GM19023 (cell line): ENCODE measurements around the gene RYR1.
"Not testable (repeated sequence)": the region's sequence is repeated elsewhere in the genome, so short reads cannot be mapped to it uniquely, and the experiment has no call there.

Experiments used
- ATAC-seq: cut with Tn5 transposase; IDR thresholded peaks from one replicate; pipeline ENCODE4 v1.9.1; 2021; ENCODE audit warnings: mild to moderate bottlenecking, moderate library complexity; ENCODE audit not compliant: unreplicated experiment

Gene RYR1

DNA sequence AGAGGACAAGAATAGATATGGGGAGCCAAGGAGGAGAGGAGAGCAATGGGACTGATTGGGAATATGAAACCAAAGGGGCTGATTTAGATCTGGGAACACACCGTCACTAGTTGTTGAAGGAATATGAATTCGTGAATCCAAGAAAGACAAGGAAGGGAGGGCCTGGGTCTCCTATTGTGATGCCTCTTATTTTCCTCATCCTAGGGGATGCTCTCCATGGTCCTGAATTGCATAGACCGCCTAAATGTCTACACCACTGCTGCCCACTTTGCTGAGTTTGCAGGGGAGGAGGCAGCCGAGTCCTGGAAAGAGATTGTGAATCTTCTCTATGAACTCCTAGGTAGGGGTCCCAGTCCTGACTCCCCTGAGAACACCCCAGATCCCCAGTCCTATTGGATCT lies 21.5 kb downstream of the RYR1 start:
- ATAC-seq = no peak

DNA sequence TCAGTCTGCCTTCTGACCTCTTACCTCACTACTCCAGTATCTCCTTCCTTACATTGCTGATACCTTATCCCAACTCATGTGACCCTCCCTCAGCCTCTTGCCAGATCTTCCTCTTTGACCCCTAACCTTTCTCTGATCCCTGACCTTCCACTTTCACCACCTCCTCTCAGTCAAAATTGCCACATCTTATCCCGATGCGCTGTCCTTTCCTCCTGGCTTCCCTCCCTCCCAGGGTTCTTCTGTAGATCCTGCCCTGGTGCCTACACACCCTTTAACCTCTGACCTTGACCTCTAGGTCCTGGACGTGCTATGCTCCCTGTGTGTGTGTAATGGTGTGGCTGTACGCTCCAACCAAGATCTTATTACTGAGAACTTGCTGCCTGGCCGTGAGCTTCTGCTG lies 23.7 kb downstream of the RYR1 start:
- no peak for ATAC-seq

DNA sequence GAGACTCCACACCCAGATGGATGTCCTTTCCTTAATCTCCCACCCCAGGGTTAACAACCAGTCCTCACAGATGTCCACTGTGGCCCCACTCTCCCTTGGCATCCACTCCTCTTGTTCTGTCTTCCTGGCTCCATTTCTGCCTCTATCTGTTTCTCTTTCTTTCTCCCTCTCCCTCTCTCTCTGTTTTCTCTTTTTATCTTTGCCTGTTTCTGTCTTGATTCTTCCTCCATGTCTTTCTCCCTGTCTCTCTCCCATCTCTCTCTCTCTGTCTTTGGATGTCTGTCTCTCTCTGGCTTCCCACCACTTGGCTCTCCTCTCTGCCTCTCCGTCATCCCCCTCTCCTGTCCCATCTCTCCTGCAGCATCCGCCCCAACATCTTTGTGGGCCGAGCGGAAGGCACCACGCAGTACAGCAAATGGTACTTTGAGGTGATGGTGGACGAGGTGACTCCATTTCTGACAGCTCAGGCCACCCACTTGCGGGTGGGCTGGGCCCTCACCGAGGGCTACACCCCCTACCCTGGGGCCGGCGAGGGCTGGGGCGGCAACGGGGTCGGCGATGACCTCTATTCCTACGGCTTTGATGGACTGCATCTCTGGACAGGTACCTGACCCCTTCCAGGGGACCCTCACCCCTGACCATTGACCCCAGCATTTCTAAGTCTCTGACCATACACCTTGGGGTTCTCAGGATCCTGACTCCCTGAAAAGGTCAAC lies 24.4 kb downstream of the RYR1 start:
- no peak for ATAC-seq

DNA sequence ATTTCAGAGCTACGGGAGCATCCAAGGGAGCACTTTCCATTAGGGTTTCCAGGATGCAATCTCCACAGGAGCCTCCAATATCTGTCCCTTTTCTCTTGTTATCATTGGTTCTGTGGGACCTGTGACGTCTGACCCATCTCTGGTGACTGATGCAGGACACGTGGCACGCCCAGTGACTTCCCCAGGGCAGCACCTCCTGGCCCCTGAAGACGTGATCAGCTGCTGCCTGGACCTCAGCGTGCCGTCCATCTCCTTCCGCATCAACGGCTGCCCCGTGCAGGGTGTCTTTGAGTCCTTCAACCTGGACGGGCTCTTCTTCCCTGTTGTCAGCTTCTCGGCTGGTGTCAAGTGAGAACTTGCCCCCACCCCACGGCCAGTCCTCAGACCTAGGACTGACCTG lies 25.5 kb downstream of the RYR1 start:
- no peak for ATAC-seq

DNA sequence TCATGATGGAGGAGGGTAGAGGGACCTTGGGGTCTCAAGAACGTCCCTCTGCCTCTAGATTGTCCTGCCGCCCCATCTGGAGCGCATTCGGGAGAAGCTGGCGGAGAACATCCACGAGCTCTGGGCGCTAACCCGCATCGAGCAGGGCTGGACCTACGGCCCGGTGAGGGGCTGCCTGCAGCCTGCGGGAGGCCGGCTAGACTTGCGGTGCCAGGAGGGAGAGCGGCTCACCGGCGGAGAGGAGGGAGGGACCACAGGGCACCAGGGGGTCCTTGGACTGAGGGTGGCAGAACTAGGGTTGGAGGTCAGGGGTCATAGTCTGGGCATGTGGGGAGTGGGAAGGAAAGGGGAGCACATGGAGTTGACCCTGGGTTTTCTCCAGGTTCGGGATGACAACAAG lies 29.9 kb downstream of the RYR1 start:
- no peak for ATAC-seq

DNA sequence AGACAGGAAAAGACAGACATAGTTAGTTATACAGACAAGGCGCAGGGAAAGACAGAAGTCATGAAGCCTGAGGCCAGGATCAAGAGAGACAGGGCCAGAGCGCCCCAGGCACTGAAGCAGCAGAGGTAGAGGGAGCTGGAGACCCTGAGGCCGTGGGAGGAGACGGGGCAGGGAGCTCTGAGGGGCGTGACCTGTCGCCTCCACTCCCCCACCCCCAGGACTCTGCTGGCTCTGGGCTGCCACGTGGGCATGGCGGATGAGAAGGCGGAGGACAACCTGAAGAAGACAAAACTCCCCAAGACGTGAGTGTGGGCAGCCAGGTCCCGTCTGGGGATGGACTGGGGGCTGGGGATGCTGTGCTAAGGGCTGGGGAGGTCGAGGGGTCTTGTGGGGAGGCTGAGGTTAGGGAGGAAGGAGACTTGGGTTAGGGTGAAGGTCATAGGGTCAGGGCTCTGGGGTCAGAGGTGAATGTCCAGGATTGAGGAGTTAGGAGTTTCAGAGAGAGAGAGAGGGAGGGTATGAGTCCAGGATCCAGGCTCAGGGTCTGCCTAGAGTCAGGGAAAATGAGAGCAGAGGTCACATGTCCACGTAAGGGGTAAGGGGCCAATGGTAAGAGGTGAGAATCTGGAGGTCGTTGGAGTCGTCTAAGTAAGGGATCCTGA lies 31.1 kb downstream of the RYR1 start:
- ATAC-seq = no peak

DNA sequence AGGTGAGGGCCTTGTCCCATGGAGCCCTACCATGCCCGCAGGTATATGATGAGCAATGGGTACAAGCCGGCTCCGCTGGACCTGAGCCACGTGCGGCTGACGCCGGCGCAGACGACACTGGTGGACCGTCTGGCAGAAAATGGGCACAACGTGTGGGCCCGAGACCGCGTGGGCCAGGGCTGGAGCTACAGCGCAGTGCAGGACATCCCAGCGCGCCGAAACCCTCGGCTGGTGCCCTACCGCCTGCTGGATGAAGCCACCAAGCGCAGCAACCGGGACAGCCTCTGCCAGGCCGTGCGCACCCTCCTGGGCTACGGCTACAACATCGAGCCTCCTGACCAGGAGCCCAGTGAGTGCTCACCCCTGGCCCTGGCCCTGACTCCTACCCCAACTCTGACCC lies 32.6 kb downstream of the RYR1 start:
- ATAC-seq = no peak

DNA sequence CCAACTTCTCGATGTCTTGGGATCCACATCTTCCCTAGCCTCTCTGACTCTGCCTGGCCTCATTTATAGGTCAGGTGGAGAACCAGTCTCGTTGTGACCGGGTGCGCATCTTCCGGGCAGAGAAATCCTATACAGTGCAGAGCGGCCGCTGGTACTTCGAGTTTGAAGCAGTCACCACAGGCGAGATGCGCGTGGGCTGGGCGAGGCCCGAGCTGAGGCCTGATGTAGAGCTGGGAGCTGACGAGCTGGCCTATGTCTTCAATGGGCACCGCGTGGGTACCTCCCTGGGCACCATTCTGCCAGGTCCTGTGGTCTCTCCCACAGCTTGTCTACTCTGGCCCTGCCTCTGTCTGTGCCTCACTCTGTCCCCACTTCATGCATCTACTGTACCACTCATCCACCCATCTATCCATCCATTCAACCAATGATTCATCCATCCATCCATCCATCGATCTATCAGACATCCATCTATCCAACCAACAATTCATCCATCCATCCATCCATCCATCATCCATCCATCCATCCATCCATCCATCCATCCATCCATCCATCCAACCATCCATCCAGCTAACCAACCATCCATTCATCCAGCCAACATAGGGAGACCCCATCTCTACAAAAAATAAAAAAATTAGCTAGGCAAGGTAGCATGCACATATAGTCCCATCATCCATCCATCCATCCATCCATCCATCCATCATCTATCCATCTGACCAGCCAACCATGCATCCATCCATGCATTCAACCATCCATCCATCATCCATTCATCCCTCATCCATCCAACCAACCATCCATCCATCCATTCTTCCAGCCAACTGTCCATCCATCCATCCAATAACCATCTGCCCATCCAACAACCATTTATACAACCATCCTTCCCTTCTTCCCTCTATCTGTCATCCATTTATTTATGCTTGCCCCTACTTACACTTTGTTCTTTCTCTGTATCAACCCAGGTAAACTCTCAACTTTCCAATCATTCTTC lies 34.3 kb downstream of the RYR1 start:
- no peak for ATAC-seq

DNA sequence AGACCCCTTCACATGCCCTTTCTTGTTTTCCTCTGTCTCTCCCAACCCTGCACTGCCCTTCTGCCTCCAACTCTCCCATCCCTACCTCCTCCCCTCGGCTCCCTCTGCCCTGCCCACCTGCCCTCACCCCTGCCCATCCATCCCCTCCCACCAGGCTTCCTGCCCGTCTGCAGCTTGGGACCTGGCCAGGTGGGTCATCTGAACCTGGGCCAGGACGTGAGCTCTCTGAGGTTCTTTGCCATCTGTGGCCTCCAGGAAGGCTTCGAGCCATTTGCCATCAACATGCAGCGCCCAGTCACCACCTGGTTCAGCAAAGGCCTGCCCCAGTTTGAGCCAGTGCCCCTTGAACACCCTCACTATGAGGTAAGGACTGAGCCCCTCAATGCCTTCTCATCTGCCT lies 35.7 kb downstream of the RYR1 start:
- no peak for ATAC-seq

DNA sequence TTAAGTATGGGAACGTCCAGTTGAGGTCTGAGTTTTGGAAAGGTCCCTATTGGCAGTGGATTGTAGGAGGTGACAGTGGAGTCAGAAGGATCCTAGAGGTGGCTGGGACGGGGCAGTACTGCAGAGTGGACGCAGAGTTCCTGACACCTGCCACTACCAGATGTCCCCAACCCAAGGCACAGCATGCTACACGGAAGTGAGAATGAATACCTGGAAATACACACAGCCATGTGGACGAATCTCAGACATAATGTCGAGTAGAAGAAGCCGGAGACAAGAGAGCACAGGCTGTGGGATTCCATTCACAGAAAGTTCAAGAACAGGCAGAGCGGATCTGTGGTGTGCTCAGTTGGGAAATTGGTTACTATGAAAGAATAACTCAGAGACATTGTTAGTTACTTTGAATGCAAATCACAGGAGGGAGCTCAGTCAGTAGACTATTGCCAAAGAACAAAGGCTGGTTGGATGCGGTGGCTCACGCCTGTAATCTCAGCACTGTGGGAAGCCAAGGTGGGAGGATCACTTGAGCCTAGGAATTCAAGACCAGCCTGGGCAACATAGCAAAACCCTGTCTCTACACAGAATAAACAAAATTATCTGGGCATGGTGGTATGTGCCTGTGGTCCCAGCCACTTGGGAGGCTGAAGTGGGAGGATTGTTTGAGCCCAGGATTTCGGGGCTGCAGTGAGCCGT lies 37.4 kb downstream of the RYR1 start:
- ATAC-seq = no peak

DNA sequence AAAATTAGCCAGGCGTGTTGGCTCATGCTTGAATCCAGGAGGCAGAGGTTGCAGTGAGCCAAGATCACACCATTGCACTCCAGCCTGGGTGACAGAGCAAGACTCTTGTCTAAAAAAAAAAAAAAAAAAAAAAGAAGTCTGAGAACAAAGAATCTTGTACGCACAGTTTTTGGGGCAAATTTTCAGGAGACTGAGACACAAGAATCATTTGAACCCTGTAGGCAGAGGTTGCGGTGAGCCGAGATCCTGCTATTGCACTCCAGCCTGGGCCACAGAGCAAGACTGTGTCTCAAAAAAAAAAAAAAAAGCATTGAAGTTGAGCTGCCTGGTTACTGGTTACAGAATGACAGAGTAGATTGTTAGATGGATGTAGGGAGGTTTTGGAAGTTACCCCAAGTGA lies 39.2 kb downstream of the RYR1 start:
- ATAC-seq = not testable (repeated sequence)

DNA sequence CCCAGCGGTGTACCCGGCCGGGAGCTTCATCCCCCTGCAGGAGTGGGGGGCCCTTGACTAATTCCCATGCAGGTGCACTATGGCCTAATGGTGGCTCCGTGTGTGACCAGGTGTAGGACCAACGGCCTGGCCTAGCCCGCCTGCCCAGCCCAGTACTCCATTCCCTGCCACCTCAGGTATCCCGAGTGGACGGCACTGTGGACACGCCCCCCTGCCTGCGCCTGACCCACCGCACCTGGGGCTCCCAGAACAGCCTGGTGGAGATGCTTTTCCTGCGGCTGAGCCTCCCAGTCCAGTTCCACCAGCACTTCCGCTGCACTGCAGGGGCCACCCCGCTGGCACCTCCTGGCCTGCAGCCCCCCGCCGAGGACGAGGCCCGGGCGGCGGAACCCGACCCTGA lies 39.7 kb downstream of the RYR1 start:
- ATAC-seq = no peak

DNA sequence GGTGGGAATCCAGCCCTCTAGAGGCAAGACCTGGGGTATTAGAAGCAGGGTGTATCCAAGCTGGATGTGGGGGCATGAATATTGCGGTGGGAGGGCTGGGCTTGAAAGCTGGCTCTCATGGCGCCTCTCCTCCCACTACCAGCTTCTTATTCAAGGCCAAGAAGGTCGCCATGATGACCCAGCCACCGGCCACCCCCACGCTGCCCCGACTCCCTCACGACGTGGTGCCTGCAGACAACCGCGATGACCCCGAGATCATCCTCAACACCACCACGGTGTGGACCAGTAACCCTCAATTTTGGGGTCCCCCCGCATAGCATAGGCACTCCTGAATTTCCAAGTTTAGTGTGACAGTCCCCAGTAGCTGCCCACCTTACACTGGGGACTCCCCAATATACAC lies 41.7 kb downstream of the RYR1 start:
- ATAC-seq = no peak

DNA sequence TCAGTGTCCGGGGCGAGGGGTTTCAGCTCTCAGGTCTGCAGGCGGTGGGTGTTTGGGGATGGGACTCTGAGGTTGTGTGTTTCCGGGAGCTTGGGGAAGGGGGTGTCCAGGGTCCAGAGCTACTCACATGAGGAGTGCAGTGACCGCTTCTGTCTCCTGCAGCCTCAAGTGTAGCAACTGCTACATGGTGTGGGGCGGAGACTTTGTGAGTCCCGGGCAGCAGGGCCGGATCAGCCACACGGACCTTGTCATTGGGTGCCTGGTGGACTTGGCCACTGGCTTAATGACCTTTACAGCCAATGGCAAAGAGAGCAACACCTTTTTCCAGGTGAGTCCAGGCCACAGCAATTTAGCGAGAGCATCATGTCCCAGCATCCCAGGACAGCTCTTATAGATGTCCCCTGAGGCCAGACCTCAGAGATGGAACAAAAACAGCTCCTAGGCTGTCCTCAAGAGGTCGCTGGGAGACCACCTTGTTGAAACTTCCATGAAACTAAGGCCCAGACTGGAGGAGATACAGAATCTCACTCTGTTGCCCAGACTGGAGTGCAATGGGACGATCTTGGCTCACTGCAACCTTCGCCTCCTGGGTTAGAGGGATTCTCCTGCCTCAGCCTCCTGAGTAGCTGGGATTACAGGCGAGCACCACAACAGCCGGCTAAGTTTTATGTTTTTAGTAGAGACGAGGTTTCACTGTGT lies 44.9 kb downstream of the RYR1 start:
- no peak for ATAC-seq

DNA sequence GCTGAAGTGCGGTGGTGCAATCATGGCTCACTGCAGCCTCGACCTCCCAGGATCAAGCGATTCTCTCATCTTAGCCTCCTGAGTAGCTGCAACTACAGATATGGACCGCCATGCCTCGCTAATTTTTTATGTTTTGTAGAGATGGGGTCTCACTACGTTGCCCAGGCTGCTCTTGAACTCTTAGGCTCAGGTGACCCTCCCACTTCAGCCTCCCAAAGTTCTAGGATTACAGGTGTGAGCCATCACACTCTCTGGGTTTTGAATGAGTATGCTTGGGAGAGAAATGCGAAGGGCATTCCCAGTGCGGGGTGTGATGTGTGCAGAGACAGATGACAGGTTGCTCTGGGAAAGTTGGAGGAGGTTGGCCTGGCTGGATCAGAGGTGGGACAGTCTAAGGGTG lies 49.0 kb downstream of the RYR1 start:
- no peak for ATAC-seq

DNA sequence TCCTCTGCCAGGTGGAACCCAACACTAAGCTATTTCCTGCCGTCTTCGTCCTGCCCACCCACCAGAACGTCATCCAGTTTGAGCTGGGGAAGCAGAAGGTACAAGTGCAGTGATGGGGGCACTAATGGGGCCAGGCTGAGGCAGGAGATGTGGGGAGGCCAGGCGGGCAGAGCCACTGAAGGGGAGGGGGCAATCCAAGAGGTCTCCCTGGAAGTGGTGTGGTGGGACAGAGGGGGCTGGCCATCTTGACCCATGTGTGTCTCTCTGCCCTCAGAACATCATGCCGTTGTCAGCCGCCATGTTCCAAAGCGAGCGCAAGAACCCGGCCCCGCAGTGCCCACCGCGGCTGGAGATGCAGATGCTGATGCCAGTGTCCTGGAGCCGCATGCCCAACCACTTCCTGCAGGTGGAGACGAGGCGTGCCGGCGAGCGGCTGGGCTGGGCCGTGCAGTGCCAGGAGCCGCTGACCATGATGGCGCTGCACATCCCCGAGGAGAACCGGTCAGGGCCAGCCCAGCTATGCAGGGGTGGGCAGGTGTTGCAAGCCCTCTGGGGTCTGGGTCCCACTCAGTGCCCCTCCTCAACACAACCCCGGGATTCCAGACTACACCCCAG lies 49.6 kb downstream of the RYR1 start:
- ATAC-seq = no peak

DNA sequence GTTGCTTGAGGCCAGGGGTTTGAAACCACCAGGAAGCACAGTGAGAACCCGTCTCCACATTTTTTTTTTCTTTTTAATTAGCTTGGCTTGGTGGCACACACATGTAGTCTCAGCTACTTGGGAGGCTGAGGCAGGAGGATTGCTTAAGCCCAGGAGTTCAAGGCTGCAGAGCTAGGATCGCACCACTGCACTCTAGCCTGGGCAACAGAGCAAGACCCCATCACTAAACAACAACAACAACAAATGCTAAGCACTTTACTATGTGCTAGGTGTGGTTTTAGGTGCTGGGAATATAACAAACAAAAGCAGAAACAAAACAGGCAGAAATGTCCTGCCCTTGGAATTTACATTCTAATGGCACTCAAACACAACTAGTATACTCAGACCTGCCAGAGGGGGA lies 51.3 kb downstream of the RYR1 start:
- ATAC-seq = no peak

DNA sequence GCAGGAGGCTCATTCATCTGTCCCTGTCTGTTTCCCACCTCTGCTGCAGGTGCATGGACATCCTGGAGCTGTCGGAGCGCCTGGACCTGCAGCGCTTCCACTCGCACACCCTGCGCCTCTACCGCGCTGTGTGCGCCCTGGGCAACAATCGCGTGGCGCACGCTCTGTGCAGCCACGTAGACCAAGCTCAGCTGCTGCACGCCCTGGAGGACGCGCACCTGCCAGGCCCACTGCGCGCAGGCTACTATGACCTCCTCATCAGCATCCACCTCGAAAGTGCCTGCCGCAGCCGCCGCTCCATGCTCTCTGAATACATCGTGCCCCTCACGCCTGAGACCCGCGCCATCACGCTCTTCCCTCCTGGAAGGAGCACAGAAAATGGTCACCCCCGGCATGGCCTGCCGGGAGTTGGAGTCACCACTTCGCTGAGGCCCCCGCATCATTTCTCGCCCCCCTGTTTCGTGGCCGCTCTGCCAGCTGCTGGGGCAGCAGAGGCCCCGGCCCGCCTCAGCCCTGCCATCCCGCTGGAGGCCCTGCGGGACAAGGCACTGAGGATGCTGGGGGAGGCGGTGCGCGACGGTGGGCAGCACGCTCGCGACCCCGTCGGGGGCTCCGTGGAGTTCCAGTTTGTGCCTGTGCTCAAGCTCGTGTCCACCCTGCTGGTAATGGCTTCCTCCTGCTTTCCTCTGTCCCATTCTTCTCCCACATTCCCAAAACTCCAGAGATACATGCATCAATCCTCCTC lies 52.2 kb downstream of the RYR1 start:
- ATAC-seq = no peak

DNA sequence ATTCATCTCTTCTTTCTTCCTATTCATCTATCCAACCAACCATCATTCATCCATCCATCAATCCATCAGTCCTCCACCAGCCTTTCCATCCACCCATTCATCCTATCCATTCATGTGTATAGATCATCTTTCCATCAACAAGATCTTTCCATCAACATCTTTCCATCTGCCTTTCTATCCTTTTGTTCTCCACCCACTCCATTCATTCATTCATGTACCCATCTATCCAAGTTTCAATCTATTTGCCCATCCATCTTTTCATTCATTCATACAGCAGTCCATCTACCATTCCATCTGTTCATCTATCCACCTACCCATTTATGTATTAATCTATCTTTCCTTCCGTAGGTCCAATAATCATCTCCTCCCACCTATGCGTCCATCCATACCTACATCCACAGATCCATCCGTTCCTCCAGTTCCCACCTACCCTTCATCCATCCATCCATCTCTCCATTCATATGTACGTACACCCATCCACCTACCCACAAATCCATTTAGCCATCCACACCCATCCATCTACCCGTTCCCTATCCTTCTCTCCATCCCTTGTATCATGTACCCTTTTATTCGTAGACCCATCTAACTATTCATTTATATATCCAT lies 53.3 kb downstream of the RYR1 start:
- ATAC-seq = no peak
